ENCODE measurements around the gene GHRH. TPM values are rescaled to one million over a fixed set of nuclear protein-coding genes. Genes with fewer than 3 reads are reported as not detected.

The GHRH gene
- total and polyA plus RNA-seq, 8 donors, result 0.80 TPM; not detected in 7

GRCh38 chr20:37278966-37279590, 17.5 kb upstream of the GHRH start:
- intact Hi-C loops (cut with DNase I), result no loop called here
- no peak for FAIRE-seq
- Histone ChIP-seq H3K27ac (no peak overlapping the region), H3K4me1 (peaks cover 0 to 4% (median 0%) of the 10 kb centered on the region in 3 donors), H3K27me3 (no peaks in the 10 kb centered on the region), H3K9me3 (no peaks in the 10 kb centered on the region), H3K36me3 (no peaks in the 10 kb centered on the region), H3K4me3 (no peak overlapping the region)
- no peak for DNase-seq
- no peak for TF ChIP-seq CTCF (IDR thresholded peaks at IDR 0.05)
- WGBS, 2 donors, result 79 to 85% methylated on average over 12 of the region's 12 CpGs
- ATAC-seq, result no peak

GRCh38 chr20:37277253-37277593, 15.6 kb upstream of the GHRH start:
- Histone ChIP-seq H3K36me3 (no peaks in the 10 kb centered on the region), H3K27ac (no peak overlapping the region), H3K27me3 (no peaks in the 10 kb centered on the region), H3K4me3 (no peak overlapping the region), H3K9me3 (no peaks in the 10 kb centered on the region), H3K4me1 (peaks cover 0 to 4% (median 0%) of the 10 kb centered on the region in 3 donors)
- no peak for TF ChIP-seq CTCF (IDR thresholded peaks at IDR 0.05)
- DNase-seq (no peak), FAIRE-seq (no peak), ATAC-seq (no peak)
- intact Hi-C loops (cut with DNase I), result no loop called here
- 82% methylated on average over 2 of the region's 2 CpGs for WGBS, 2 donors

- 23 to 24% methylated on average over 15 of the region's 15 CpGs for WGBS, 2 donors
- ATAC-seq (peak; percentile 81 to 93 (median 89)), DNase-seq (peak in 5 of 6 donors; percentile 15 to 70 (median 43)), FAIRE-seq (peak; percentile 20)
- H3K4me1 ChIP-seq, result peaks cover 0 to 4% (median 0%) of the 10 kb centered on the region in 3 donors
- H3K27me3 ChIP-seq, result no peaks in the 10 kb centered on the region
- no peaks in the 10 kb centered on the region for H3K9me3 ChIP-seq
- H3K4me3 ChIP-seq, result no peak overlapping the region
- H3K27ac ChIP-seq, result no peak overlapping the region
- intact Hi-C loops (cut with DNase I), result no loop called here
- no peak for TF ChIP-seq CTCF (IDR thresholded peaks at IDR 0.05)
- H3K36me3 ChIP-seq, result no peaks in the 10 kb centered on the region
Observed at GRCh38 chr20:37276494-37277252, 15.1 kb upstream of the GHRH start.

- Histone ChIP-seq H3K9me3 (no peaks in the 10 kb centered on the region), H3K36me3 (no peaks in the 10 kb centered on the region), H3K27me3 (no peaks in the 10 kb centered on the region), H3K4me1 (peaks cover 0 to 4% (median 0%) of the 10 kb centered on the region in 3 donors), H3K4me3 (no peak overlapping the region), H3K27ac (peak overlapping the region in 1 of 4 donors; percentile 16)
- FAIRE-seq (no peak), ATAC-seq (peak in 2 of 4 donors; percentile 30 to 31), DNase-seq (no peak)
- 41 to 48% methylated on average over 5 of the region's 5 CpGs for WGBS, 2 donors
- no peak for TF ChIP-seq CTCF (IDR thresholded peaks at IDR 0.05)
- intact Hi-C loops (cut with DNase I), result loop anchor here in 2 of 3 donors (5.0 kb wide), 2 partner anchors 112 to 257 kb away; no protein-coding TSS in a partner anchor
Observed at GRCh38 chr20:37274851-37275524, 13.4 kb upstream of the GHRH start.

All from pancreas (tissue), 10 donors.